ENCODE results near the gene KCNQ1. TPM values are rescaled to one million over a fixed set of nuclear protein-coding genes. Genes with fewer than 3 reads are reported as not detected.

The KCNQ1 gene
- total and polyA plus RNA-seq, 2 experiments from 2014 or later: not detected

GRCh38 chr11:2422461-2423156 lies 22.2 kb upstream of the KCNQ1 start:
- H2AFZ ChIP-seq: no peak overlapping the region
- in situ Hi-C loops (cut with MboI): loop anchor here (5.0 to 10.0 kb wide), 2 partner anchors 128 to 220 kb away; no protein-coding TSS in a partner anchor
- no peak for DNase-seq
- H3K9me2 ChIP-seq (ENCODE audit: insufficient read depth): no peaks in the 10 kb centered on the region
- H3K27ac ChIP-seq: no peak overlapping the region
- no peaks in the 10 kb centered on the region for H3K79me2 ChIP-seq (ENCODE audit: insufficient read depth)
- TF ChIP-seq EZH2 (IDR thresholded peaks at IDR 0.05; ENCODE audit: insufficient read depth, poor library complexity, severe bottlenecking) (no peak), EZH2phosphoT487 (IDR thresholded peaks at IDR 0.05; ENCODE audit: insufficient read depth, low read depth) (no peak)
- no peak overlapping the region for H3K9ac ChIP-seq
- H3K4me3 ChIP-seq: no peak overlapping the region
- H4K20me1 ChIP-seq (ENCODE audit: insufficient read depth): no peaks in the 10 kb centered on the region
- no peaks in the 10 kb centered on the region for H3K36me3 ChIP-seq (ENCODE audit: low read depth)
- no peaks in the 10 kb centered on the region for H3K27me3 ChIP-seq (replicated peaks; ENCODE audit: insufficient read depth)
- no peak overlapping the region for H3K4me2 ChIP-seq (ENCODE audit: unreplicated experiment)
- no peaks in the 10 kb centered on the region for H3K4me1 ChIP-seq (ENCODE audit: insufficient read depth)
- H3F3A ChIP-seq (ENCODE audit: insufficient read depth): no peaks in the 10 kb centered on the region
- no peaks in the 10 kb centered on the region for H3K9me3 ChIP-seq (ENCODE audit: low read depth)
- 59 to 64% methylated on average over 13 to 14 of the region's 14 CpGs for WGBS, 2 experiments (ENCODE audit: low coverage in 1 of 2, low lambda C conversion rate in 2 of 2, missing lambda C conversion rate in 2 of 2)

GRCh38 chr11:2423157-2424025 lies 21.4 kb upstream of the KCNQ1 start:
- Histone ChIP-seq H2AFZ (no peak overlapping the region), H3K4me3 (no peak overlapping the region), H3K27me3 (replicated peaks; ENCODE audit: insufficient read depth) (no peaks in the 10 kb centered on the region), H3K9me3 (ENCODE audit: low read depth) (no peaks in the 10 kb centered on the region), H3K9me2 (ENCODE audit: insufficient read depth) (no peaks in the 10 kb centered on the region), H4K20me1 (ENCODE audit: insufficient read depth) (no peaks in the 10 kb centered on the region), H3K4me2 (ENCODE audit: unreplicated experiment) (no peak overlapping the region), H3K79me2 (ENCODE audit: insufficient read depth) (no peaks in the 10 kb centered on the region), H3K9ac (no peak overlapping the region), H3F3A (ENCODE audit: insufficient read depth) (no peaks in the 10 kb centered on the region), H3K4me1 (ENCODE audit: insufficient read depth) (no peaks in the 10 kb centered on the region), H3K36me3 (ENCODE audit: low read depth) (no peaks in the 10 kb centered on the region), H3K27ac (no peak overlapping the region)
- in situ Hi-C loops (cut with MboI): loop anchor here (5.0 to 10.0 kb wide), 2 partner anchors 129 to 221 kb away; no protein-coding TSS in a partner anchor
- 57 to 61% methylated on average over 25 of the region's 26 CpGs for WGBS, 2 experiments (ENCODE audit: low coverage in 1 of 2, low lambda C conversion rate in 2 of 2, missing lambda C conversion rate in 2 of 2)
- TF ChIP-seq EZH2 (IDR thresholded peaks at IDR 0.05; ENCODE audit: insufficient read depth, poor library complexity, severe bottlenecking) (no peak), EZH2phosphoT487 (IDR thresholded peaks at IDR 0.05; ENCODE audit: insufficient read depth, low read depth) (no peak)
- no peak for DNase-seq

GRCh38 chr11:2424811-2425495 lies 19.9 kb upstream of the KCNQ1 start:
- WGBS, 2 experiments (ENCODE audit: low coverage in 1 of 2, low lambda C conversion rate in 2 of 2, missing lambda C conversion rate in 2 of 2): 63 to 65% methylated on average over 28 of the region's 28 CpGs
- Histone ChIP-seq H3K27me3 (replicated peaks; ENCODE audit: insufficient read depth) (no peaks in the 10 kb centered on the region), H3K27ac (no peak overlapping the region), H2AFZ (no peak overlapping the region), H3K4me3 (no peak overlapping the region), H3K9ac (no peak overlapping the region), H3K79me2 (ENCODE audit: insufficient read depth) (no peaks in the 10 kb centered on the region), H3K9me3 (ENCODE audit: low read depth) (no peaks in the 10 kb centered on the region), H3K36me3 (ENCODE audit: low read depth) (no peaks in the 10 kb centered on the region), H4K20me1 (ENCODE audit: insufficient read depth) (no peaks in the 10 kb centered on the region), H3K4me1 (ENCODE audit: insufficient read depth) (no peaks in the 10 kb centered on the region), H3K9me2 (ENCODE audit: insufficient read depth) (no peaks in the 10 kb centered on the region), H3K4me2 (ENCODE audit: unreplicated experiment) (no peak overlapping the region), H3F3A (ENCODE audit: insufficient read depth) (no peaks in the 10 kb centered on the region)
- no peak for TF ChIP-seq EZH2 (IDR thresholded peaks at IDR 0.05; ENCODE audit: insufficient read depth, poor library complexity, severe bottlenecking)
- no peak for TF ChIP-seq EZH2phosphoT487 (IDR thresholded peaks at IDR 0.05; ENCODE audit: insufficient read depth, low read depth)
- in situ Hi-C loops (cut with MboI): loop anchor here (5.0 to 10.0 kb wide), 2 partner anchors 130 to 223 kb away; no protein-coding TSS in a partner anchor
- no peak for DNase-seq

DNA sequence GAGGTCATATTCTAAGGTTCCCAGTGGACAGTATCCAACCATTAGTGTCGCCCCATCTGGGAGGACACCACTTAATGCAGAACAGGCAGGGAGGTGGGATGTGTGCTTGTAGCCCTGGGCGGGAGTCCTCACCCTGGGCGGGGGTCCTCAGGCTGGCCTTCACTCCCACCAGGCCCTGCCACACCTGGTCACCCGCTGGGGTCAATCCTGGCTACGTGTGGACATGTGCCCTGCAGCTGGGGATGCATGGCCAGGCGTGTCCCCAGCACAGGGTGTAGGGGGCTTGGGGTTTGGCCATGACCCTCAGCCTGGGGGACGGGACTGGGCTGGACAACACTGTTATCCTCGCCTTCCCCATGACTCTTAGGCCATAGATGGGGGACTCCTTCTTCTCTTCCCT lies 19.3 kb upstream of the KCNQ1 start:
- H3K27me3 ChIP-seq (replicated peaks; ENCODE audit: insufficient read depth): no peaks in the 10 kb centered on the region
- DNase-seq: no peak
- no peak overlapping the region for H3K9ac ChIP-seq
- no peak for TF ChIP-seq EZH2 (IDR thresholded peaks at IDR 0.05; ENCODE audit: insufficient read depth, poor library complexity, severe bottlenecking)
- no peaks in the 10 kb centered on the region for H3F3A ChIP-seq (ENCODE audit: insufficient read depth)
- H3K27ac ChIP-seq: no peak overlapping the region
- H3K4me3 ChIP-seq: no peak overlapping the region
- H3K9me2 ChIP-seq (ENCODE audit: insufficient read depth): no peaks in the 10 kb centered on the region
- WGBS, 2 experiments (ENCODE audit: low coverage in 1 of 2, low lambda C conversion rate in 2 of 2, missing lambda C conversion rate in 2 of 2): 35 to 57% methylated on average over 8 of the region's 8 CpGs
- no peak overlapping the region for H2AFZ ChIP-seq
- H3K4me1 ChIP-seq (ENCODE audit: insufficient read depth): no peaks in the 10 kb centered on the region
- H3K4me2 ChIP-seq (ENCODE audit: unreplicated experiment): no peak overlapping the region
- H3K36me3 ChIP-seq (ENCODE audit: low read depth): no peaks in the 10 kb centered on the region
- no peaks in the 10 kb centered on the region for H3K9me3 ChIP-seq (ENCODE audit: low read depth)
- H3K79me2 ChIP-seq (ENCODE audit: insufficient read depth): no peaks in the 10 kb centered on the region
- no peaks in the 10 kb centered on the region for H4K20me1 ChIP-seq (ENCODE audit: insufficient read depth)
- in situ Hi-C loops (cut with MboI): loop anchor here (10.0 kb wide), 1 partner anchor 131 kb away; no protein-coding TSS in a partner anchor
